ENCODE measurements around the gene EGF. TPM values are rescaled to one million over a fixed set of nuclear protein-coding genes. Genes with fewer than 3 reads are reported as not detected.

EGF gene
- total RNA-seq, 1 donor from 2014 or later: not detected

GRCh38 chr4:109913596-109914241 is 1.0 kb downstream of the EGF start:
- no peak for DNase-seq
- TF ChIP-seq, protein P1, sequence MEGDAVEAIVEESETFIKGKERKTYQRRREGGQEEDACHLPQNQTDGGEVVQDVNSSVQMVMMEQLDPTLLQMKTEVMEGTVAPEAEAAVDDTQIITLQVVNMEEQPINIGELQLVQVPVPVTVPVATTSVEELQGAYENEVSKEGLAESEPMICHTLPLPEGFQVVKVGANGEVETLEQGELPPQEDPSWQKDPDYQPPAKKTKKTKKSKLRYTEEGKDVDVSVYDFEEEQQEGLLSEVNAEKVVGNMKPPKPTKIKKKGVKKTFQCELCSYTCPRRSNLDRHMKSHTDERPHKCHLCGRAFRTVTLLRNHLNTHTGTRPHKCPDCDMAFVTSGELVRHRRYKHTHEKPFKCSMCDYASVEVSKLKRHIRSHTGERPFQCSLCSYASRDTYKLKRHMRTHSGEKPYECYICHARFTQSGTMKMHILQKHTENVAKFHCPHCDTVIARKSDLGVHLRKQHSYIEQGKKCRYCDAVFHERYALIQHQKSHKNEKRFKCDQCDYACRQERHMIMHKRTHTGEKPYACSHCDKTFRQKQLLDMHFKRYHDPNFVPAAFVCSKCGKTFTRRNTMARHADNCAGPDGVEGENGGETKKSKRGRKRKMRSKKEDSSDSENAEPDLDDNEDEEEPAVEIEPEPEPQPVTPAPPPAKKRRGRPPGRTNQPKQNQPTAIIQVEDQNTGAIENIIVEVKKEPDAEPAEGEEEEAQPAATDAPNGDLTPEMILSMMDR (IDR thresholded peaks at IDR 0.05; ENCODE audit: partially characterized antibody, unreplicated experiment): no peak
- Mint-ChIP-seq H3K36me3 (ENCODE audit: unreplicated experiment) (no peaks in the 10 kb centered on the region), H3K4me1 (ENCODE audit: low read depth, unreplicated experiment) (no peaks in the 10 kb centered on the region), H3K27me3 (ENCODE audit: unreplicated experiment) (no peaks in the 10 kb centered on the region), H3K4me3 (ENCODE audit: unreplicated experiment) (no peak overlapping the region), H3K27ac (ENCODE audit: unreplicated experiment) (no peak overlapping the region), H3K9me3 (ENCODE audit: unreplicated experiment) (peaks cover 1% of the 10 kb centered on the region)

DNA sequence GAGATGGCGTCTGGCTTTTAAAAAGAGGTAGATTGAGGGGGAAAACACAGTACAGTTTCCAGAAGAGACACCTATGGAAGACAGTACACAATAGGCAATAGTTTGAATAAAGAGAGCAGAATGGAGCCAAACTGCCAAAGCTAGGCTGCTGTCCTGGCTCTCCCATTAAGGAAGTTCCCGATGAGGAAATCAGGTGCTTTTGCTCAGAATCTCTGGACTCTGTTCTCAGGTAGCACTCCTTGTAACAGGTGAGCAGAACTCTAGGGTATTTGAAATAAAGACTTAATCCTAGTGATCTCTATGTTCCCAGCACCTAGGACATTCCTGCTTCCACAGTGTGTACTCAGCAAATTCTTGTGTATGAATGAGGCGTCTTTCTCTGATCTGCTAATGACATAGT is 1.6 kb downstream of the EGF start:
- Mint-ChIP-seq H3K4me1 (ENCODE audit: low read depth, unreplicated experiment) (no peaks in the 10 kb centered on the region), H3K36me3 (ENCODE audit: unreplicated experiment) (no peaks in the 10 kb centered on the region), H3K4me3 (ENCODE audit: unreplicated experiment) (no peak overlapping the region), H3K27me3 (ENCODE audit: unreplicated experiment) (no peaks in the 10 kb centered on the region), H3K9me3 (ENCODE audit: unreplicated experiment) (peaks cover 1% of the 10 kb centered on the region), H3K27ac (ENCODE audit: unreplicated experiment) (no peak overlapping the region)
- DNase-seq: no peak
- TF ChIP-seq, protein P1 (IDR thresholded peaks at IDR 0.05; ENCODE audit: partially characterized antibody, unreplicated experiment): no peak

GRCh38 chr4:109915385-109916026 is 2.8 kb downstream of the EGF start:
- no peak overlapping the region for H3K4me3 Mint-ChIP-seq (ENCODE audit: unreplicated experiment)
- H3K9me3 Mint-ChIP-seq (ENCODE audit: unreplicated experiment): peaks cover 1% of the 10 kb centered on the region
- no peaks in the 10 kb centered on the region for H3K36me3 Mint-ChIP-seq (ENCODE audit: unreplicated experiment)
- TF ChIP-seq, protein P1 (IDR thresholded peaks at IDR 0.05; ENCODE audit: partially characterized antibody, unreplicated experiment): no peak
- DNase-seq: no peak
- H3K27me3 Mint-ChIP-seq (ENCODE audit: unreplicated experiment): no peaks in the 10 kb centered on the region
- no peak overlapping the region for H3K27ac Mint-ChIP-seq (ENCODE audit: unreplicated experiment)
- no peaks in the 10 kb centered on the region for H3K4me1 Mint-ChIP-seq (ENCODE audit: low read depth, unreplicated experiment)

GRCh38 chr4:109916027-109916409 is 3.3 kb downstream of the EGF start:
- DNase-seq: no peak
- Mint-ChIP-seq H3K27ac (ENCODE audit: unreplicated experiment) (no peak overlapping the region), H3K4me3 (ENCODE audit: unreplicated experiment) (no peak overlapping the region), H3K27me3 (ENCODE audit: unreplicated experiment) (no peaks in the 10 kb centered on the region), H3K36me3 (ENCODE audit: unreplicated experiment) (no peaks in the 10 kb centered on the region), H3K4me1 (ENCODE audit: low read depth, unreplicated experiment) (no peaks in the 10 kb centered on the region), H3K9me3 (ENCODE audit: unreplicated experiment) (peaks cover 1% of the 10 kb centered on the region)
- TF ChIP-seq, protein P1 (IDR thresholded peaks at IDR 0.05; ENCODE audit: partially characterized antibody, unreplicated experiment): no peak

DNA sequence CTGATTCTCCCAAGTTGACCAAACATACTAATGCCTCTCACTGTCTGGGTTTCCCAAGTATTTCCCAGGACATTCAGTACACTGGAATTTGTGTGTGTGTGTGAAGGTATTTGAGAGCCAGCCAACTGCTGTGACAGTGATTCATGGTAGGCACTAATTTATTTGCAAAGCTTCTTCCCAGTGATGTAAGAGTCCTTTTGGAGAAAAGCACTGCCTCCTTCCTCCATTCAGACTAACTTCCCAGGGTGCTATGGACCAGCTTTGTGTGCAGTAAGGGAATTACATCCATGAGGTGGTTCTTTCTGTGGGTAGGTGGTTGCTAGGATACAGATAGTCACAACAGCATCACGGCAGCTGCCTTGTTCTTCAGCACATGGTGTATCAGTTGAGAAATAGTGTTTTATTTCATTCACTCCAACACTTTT is 8.7 kb downstream of the EGF start:
- H3K27ac Mint-ChIP-seq (ENCODE audit: unreplicated experiment): no peak overlapping the region
- TF ChIP-seq, protein P1 (IDR thresholded peaks at IDR 0.05; ENCODE audit: partially characterized antibody, unreplicated experiment): no peak
- H3K9me3 Mint-ChIP-seq (ENCODE audit: unreplicated experiment): no peaks in the 10 kb centered on the region
- H3K36me3 Mint-ChIP-seq (ENCODE audit: unreplicated experiment): no peaks in the 10 kb centered on the region
- H3K4me3 Mint-ChIP-seq (ENCODE audit: unreplicated experiment): no peak overlapping the region
- no peak for DNase-seq
- no peaks in the 10 kb centered on the region for H3K27me3 Mint-ChIP-seq (ENCODE audit: unreplicated experiment)
- no peaks in the 10 kb centered on the region for H3K4me1 Mint-ChIP-seq (ENCODE audit: low read depth, unreplicated experiment)

Measured in glutamatergic neuron (in vitro differentiated cells).